Mononuclear cell (primary cell): ENCODE measurements around the gene SMARCAL1. TPM values are rescaled to one million over a fixed set of nuclear protein-coding genes. Genes with fewer than 3 reads are reported as not detected.
A peak's percentile ranks its signal among the peaks of the same experiment; 100 is the strongest.

ENCODE experiments used
- H3K27me3 ChIP-seq: 2 replicates; pipeline ENCODE4 v1.6.0; 2011; ENCODE audit warnings: low read length, control low read depth; ENCODE audit not compliant: insufficient read depth
- H3K4me1 ChIP-seq: 2 replicates; pipeline ENCODE4 v1.5.1; 2011; ENCODE audit warnings: mild to moderate bottlenecking, low read length, control low read depth; ENCODE audit not compliant: insufficient read depth
- H3K4me3 ChIP-seq: 2 replicates; pipeline ENCODE4 v1.5.1; 2011; ENCODE audit warnings: mild to moderate bottlenecking, low read length, moderate library complexity
- H3K9me3 ChIP-seq: 2 replicates; pipeline ENCODE4 v1.5.1; 2011; ENCODE audit warnings: low read depth, mild to moderate bottlenecking, control low read depth, low read length
- total RNA-seq: library from RNA; depleted of rRNA; stranded (reverse); fragments of >200 nt; gene quantifications from one replicate; pipeline ENCODE4 v1.2.3, GENCODE V29; 2012

Gene SMARCAL1
- total RNA-seq, 1 donor, result 2.6 TPM

DNA sequence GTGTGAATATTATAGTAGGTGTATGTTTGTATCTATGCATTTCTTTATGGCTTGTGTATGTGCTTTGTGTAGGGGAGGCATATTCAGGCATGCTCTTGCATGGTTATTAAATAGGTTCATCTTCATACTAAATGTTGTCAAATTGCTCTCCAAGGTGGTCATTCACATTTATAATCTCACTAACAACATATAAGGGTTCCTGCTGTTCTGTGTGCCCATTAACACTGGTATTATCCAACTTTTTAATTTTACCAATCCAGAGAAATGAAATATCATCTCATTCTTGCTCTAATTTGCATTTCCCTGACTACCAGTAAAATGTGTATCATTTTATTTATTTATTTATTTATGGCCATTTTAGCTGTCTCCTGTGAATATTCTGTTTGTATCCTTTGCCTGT lies 57.4 kb downstream of the SMARCAL1 start:
- Histone ChIP-seq H3K9me3 (no peaks in the 10 kb centered on the region), H3K4me1 (no peaks in the 10 kb centered on the region)

DNA sequence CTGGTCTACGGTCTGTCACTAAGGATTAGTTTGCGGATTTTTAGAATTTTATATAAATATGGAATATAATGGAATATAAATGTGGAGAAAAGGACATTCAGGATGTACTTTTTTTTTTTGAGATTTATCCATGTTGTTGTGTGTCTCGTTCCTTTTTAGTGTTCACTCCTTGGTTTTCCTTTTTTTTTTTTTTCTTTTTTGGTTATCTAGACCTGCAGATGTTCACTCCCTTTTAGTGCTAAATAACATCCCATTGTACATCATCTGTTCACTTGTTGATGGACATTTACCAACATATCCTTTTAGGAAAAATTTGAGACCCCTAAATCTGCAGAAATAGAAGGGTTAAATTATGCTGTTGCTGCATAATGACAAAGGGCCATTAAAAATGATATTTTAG lies 60.9 kb downstream of the SMARCAL1 start:
- H3K9me3 ChIP-seq, result no peaks in the 10 kb centered on the region
- peaks cover 33% of the 10 kb centered on the region for H3K4me1 ChIP-seq
- H3K4me3 ChIP-seq, result no peak overlapping the region

More for the DNA sequence above, 57.4 kb downstream of the SMARCAL1 start:
- H3K27me3 ChIP-seq, result no peaks in the 10 kb centered on the region
- H3K4me3 ChIP-seq, result no peak overlapping the region

DNA sequence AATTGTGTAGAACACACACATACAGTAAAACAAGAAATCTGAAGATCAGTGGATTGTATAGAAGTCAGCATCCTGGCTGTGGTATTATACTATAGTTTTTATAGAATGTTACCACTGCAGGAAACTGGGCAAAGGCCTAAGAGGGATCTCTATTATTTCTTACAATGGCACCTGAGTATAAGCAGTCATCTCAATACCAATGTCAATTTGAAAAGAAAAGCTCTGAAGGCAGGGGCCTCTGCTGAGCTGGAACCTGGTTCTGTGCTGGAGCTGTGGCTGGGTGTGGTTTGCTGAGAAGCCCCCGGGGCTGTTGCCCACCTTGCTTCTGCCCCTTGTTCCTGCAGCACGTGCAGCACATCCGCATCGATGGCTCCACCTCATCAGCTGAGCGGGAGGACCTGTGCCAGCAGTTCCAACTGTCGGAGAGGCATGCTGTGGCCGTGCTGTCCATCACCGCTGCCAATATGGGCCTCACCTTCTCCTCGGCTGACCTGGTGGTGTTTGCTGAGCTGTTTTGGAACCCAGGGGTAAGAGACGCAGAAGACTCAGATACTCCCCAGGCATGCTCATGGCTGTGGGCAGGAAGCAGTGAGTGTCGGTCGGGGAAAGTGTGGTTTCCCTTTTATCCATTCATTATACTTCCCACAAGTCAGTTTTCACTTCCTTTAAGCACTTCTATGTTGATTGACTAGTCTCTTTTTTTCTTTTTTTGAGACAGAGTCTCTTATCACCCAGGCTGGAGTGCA lies 62.8 kb downstream of the SMARCAL1 start:
- Histone ChIP-seq H3K27me3 (no peaks in the 10 kb centered on the region), H3K4me1 (peaks cover 39% of the 10 kb centered on the region), H3K9me3 (no peaks in the 10 kb centered on the region), H3K4me3 (peak overlapping the region; percentile 4)

More for the DNA sequence above, 60.9 kb downstream of the SMARCAL1 start:
- H3K27me3 ChIP-seq, result no peaks in the 10 kb centered on the region

DNA sequence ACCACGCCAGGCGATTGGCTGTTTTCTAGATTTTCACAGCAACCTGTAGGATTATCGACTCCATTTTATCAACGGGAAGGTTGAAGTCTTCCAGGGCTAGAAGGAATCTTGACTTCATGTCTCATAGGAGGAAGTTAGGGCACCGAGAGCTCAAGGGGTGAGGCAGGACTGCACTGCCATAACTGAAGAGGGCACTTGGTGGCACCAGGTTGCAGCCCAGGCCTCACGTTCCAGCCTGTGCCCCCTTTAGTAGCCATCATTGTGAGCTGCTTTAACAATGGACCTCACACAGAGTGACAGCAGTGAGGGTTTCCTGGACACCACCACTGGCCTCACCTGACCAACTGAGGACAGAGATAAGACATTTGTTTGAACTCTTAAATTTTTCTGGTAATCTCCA lies 63.5 kb downstream of the SMARCAL1 start:
- no peak overlapping the region for H3K4me3 ChIP-seq
- peaks cover 39% of the 10 kb centered on the region for H3K4me1 ChIP-seq
- H3K27me3 ChIP-seq, result no peaks in the 10 kb centered on the region
- H3K9me3 ChIP-seq, result no peaks in the 10 kb centered on the region

DNA sequence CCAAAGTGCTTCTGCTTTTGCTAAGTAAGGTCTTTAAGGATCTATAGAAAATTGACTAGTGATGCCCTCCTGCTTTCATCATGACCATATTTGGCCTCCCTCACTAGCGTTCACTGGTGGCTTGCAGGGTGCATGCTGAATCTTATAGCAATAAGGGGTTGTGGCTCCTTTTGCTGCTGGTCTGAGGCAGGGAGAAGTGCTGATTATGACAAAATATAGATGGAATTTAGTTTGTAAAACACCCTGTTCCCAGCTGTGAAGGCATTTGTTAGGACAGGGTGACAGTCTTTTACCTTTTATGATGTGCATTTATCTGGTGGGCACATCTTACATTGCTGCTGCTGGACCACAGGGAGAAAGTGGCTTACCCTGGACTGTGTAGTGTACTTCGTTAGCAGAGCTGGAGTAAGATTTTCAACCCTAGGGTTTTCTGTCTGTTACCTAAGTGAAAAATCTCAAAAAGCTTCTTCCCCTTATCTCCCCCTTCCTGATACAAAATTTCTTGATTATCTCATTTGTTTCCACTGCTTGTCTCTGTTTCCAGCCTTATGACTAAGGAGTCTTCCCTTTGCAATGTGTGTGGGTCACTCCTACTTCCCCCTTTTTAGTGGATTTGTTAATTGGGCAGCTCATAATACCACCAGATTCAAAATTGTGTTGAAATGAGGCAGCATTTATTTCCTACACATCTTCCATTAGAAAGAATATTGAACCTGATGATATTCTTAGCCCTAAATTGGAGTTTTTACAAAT lies 65.2 kb downstream of the SMARCAL1 start:
- Histone ChIP-seq H3K4me3 (no peak overlapping the region), H3K27me3 (no peaks in the 10 kb centered on the region), H3K9me3 (no peaks in the 10 kb centered on the region), H3K4me1 (peaks cover 39% of the 10 kb centered on the region)

DNA sequence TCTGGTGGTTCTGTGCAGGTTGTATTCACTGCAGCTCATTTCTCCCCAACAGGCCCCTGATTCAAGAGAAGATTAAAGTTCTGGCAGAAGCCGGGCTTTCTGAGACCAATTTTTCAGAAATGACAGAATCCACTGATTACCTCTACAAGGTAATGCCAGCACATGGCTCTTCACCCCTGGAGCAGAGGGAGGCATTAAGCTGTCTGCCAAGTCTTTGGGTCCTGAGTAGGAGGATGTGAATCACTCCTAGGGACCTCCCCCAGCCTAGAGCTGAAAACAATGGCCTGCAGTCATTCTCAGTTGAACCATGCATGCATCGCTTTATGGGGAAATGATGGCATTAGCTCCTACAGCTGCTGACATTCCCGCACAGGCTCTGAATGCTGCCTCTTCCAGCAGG lies 65.9 kb downstream of the SMARCAL1 start:
- Histone ChIP-seq H3K4me3 (no peak overlapping the region), H3K27me3 (no peaks in the 10 kb centered on the region), H3K9me3 (no peaks in the 10 kb centered on the region), H3K4me1 (peaks cover 39% of the 10 kb centered on the region)

DNA sequence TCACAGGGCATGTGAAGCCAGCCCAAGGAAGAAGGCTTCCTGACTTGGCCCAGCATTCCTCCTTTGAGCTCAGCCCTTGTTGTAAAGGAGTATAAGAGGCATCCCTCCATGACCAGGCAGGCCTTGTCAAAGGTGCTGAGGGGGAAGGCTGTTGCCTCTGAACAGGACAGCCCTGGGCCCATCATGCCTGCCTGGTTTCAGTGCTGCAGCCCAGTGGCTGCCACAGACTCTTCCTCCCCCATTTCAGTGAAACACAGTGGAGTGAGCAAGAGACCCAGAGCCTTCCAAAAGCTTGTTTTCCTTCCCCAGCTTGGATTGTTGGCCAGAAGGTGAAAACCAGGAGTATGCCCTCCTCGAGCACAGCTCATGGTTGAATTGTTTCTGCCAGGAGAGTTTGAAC lies 66.5 kb downstream of the SMARCAL1 start:
- H3K4me3 ChIP-seq, result no peak overlapping the region
- no peaks in the 10 kb centered on the region for H3K9me3 ChIP-seq
- H3K4me1 ChIP-seq, result peaks cover 39% of the 10 kb centered on the region
- H3K27me3 ChIP-seq, result no peaks in the 10 kb centered on the region

DNA sequence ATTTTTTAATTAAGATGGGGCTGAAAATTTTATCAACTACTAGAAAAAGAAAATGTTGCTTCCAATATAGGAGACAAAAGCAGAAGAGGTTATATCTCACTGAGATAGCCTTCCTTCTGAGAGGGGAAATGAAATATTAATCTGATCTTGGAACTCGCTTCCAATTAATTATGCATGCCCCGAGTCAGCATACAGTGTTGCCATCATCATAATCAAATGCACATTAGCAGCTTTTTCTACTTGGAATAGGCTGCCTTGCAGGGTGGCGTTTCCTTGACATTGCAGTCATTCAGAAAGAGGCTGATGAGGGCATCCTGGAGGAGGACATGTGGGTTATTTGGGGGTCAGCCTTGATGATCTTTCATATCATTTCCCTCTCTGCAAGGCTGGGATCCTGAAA lies 67.9 kb downstream of the SMARCAL1 start:
- Histone ChIP-seq H3K4me3 (no peak overlapping the region), H3K9me3 (no peaks in the 10 kb centered on the region), H3K4me1 (peaks cover 41% of the 10 kb centered on the region), H3K27me3 (no peaks in the 10 kb centered on the region)

DNA sequence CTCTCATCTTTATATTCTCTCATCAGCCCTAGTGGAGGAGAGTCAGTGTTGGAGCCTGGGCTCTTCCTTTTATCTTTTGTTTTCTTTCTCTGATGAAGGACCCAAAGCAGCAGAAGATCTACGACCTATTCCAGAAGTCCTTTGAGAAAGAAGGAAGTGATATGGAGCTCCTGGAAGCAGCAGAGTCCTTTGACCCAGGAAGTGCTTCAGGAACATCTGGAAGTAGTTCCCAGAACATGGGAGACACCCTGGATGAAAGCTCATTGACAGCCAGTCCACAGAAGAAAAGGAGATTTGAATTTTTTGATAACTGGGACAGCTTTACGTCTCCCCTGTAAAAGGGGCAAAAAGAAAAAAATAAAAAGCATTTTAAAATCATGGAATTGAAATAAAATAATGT lies 70.4 kb downstream of the SMARCAL1 start:
- peaks cover 41% of the 10 kb centered on the region for H3K4me1 ChIP-seq
- H3K9me3 ChIP-seq, result no peaks in the 10 kb centered on the region
- H3K27me3 ChIP-seq, result no peaks in the 10 kb centered on the region
- no peak overlapping the region for H3K4me3 ChIP-seq

DNA sequence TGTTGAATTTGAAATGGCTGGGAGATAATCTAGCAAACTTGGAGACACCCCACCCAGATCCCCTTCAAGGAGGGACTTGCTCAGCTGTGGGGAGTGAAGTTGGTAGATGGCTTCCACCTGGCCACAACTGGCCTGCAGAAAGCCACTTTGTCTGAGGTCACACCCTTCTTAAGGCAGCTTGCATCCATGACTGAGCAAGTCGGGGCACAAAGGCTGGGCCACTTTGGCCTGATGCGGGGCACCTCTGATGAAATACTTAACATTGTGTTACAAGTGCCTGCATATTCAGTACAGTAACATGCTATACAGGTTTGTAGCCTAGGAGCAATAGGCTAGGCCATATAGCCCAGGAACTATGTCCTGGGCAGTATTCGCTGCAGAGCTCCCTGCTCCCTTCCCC lies 73.0 kb downstream of the SMARCAL1 start:
- Histone ChIP-seq H3K4me1 (peaks cover 40% of the 10 kb centered on the region), H3K27me3 (no peaks in the 10 kb centered on the region), H3K4me3 (no peak overlapping the region), H3K9me3 (no peaks in the 10 kb centered on the region)

DNA sequence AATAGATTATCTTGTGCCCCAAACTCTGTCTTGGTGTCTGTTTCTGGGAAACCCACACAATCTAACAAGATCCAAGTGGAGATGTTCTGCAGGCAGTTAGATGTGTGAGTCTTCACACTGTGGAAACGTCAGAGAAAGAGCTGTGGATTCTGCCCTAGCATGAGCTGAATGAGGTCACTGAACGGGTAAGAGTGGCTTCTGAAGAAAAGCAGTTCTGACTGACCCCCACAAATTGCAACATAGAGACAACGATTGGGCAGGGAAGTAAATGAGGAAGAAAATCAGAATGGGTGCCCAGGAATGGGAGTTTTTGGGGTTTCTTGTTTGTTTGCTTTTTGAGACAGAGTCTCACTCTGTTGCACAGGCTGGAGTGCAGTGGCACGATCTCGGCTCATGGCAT lies 73.5 kb downstream of the SMARCAL1 start:
- Histone ChIP-seq H3K4me3 (no peak overlapping the region), H3K27me3 (no peaks in the 10 kb centered on the region), H3K9me3 (no peaks in the 10 kb centered on the region), H3K4me1 (peaks cover 45% of the 10 kb centered on the region)

DNA sequence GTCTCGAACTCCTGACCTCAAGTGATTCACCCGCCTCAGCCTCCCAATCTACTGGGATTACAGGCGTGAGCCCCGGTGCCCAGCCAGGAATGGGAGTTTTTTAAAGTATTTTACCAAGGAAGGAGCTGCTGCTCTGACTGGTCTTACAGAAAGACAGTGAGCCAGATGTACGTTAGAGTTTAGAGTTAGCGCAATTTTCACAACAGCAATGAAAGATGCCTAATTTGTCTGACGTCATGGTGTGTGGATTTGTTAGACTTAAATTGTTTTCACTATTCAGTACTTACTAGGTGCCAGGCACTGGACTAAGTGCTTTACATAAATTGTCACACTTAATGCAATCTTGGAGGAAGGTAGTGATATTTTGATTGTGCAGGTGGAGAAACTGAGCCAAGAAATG lies 74.0 kb downstream of the SMARCAL1 start:
- Histone ChIP-seq H3K9me3 (no peaks in the 10 kb centered on the region), H3K27me3 (no peaks in the 10 kb centered on the region), H3K4me1 (peaks cover 50% of the 10 kb centered on the region), H3K4me3 (no peak overlapping the region)

DNA sequence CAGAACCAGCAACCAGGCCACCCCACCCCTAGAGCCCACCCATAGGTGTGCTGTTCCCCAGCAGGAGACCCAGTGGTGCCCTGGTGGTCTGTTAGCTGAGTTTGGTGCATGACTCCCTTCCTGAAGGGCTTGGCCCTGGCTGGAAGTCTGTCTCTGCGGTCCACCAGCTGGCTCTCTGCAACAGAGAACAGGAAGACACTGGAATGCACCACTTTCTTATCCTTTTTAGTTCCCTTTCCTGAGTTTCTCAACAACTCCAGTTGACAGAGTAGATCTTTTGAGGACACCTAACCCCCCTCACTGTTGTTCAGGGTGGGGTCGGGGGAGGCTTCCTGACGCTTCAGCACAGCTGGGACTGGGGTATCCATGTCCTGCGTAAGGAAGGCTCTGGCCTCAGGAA lies 74.4 kb downstream of the SMARCAL1 start:
- no peaks in the 10 kb centered on the region for H3K9me3 ChIP-seq
- H3K4me3 ChIP-seq, result no peak overlapping the region
- H3K27me3 ChIP-seq, result no peaks in the 10 kb centered on the region
- H3K4me1 ChIP-seq, result peaks cover 54% of the 10 kb centered on the region

DNA sequence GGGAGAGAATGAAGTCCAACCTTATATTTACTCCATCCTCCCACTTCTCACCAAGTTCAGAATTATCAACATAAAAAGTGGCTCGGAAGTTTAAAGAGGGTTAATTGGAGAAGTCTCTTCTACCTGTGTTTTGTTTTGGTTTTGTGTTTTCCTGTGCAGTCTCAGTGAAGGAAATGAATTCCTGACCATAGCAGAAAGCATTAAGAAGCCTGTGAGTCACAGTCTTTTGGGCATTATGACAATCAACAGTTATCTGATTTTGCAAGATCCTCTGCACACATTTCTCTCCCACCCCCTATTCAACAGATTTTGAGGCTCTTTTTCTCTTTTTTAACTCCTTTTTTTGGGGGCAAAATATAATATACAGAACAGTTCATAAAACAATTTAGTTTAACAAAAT lies 77.8 kb downstream of the SMARCAL1 start:
- H3K4me3 ChIP-seq, result no peak overlapping the region
- H3K4me1 ChIP-seq, result peaks cover 61% of the 10 kb centered on the region
- no peaks in the 10 kb centered on the region for H3K27me3 ChIP-seq
- H3K9me3 ChIP-seq, result no peaks in the 10 kb centered on the region

DNA sequence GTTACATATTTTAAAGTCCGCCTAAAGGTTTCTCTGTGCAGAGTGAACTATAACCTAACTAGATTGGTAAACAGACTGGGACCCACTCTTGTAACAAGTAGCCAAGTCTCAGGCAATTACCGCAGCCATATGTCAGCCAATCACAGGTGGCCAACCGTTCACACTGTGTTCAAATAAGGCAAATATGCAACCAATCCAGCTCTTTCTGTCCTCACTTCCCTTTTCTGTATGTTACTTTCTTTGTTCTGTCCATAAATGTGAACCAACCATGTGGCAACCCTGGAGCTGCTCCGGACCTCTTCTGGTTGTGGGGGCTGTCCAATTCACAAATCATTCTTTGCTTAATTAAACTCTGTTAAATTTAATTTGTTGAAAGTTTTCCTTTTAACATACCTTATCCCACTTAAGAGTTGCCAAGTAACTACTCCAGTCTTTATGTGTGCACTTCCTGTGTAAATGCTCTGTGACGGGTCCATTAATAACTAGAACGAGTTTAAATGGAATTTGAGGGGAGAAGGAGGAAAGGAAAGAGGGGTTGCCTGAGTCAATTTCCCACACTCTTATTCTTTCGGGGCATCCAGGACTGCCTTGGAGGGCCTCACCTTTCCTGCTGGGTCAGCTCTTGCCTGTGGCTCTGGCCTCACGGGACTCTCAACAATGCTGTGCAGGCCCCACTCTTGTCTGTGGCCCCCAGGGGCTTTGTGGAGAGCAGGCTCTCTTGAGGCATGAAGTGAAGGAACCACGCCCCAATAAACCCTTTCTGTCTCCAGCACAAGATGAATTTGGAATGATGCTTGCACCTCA lies 79.7 kb downstream of the SMARCAL1 start:
- Histone ChIP-seq H3K4me1 (peaks cover 61% of the 10 kb centered on the region), H3K4me3 (no peak overlapping the region), H3K9me3 (no peaks in the 10 kb centered on the region), H3K27me3 (no peaks in the 10 kb centered on the region)
